NOMO-1 treated with DMSO at 0.1 percent for 48 hours (cell line): Measurements from ENCODE around the gene WASF3.
A peak's percentile ranks its signal among the peaks of the same experiment; 100 is the strongest.

Source experiments
- DNase-seq: peaks from one replicate; lab custom pipeline; 2025; ENCODE audit not compliant: unreplicated experiment; lab: John Stamatoyannopoulos, UW

WASF3 gene, protein sequence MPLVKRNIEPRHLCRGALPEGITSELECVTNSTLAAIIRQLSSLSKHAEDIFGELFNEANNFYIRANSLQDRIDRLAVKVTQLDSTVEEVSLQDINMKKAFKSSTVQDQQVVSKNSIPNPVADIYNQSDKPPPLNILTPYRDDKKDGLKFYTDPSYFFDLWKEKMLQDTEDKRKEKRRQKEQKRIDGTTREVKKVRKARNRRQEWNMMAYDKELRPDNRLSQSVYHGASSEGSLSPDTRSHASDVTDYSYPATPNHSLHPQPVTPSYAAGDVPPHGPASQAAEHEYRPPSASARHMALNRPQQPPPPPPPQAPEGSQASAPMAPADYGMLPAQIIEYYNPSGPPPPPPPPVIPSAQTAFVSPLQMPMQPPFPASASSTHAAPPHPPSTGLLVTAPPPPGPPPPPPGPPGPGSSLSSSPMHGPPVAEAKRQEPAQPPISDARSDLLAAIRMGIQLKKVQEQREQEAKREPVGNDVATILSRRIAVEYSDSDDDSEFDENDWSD

DNA sequence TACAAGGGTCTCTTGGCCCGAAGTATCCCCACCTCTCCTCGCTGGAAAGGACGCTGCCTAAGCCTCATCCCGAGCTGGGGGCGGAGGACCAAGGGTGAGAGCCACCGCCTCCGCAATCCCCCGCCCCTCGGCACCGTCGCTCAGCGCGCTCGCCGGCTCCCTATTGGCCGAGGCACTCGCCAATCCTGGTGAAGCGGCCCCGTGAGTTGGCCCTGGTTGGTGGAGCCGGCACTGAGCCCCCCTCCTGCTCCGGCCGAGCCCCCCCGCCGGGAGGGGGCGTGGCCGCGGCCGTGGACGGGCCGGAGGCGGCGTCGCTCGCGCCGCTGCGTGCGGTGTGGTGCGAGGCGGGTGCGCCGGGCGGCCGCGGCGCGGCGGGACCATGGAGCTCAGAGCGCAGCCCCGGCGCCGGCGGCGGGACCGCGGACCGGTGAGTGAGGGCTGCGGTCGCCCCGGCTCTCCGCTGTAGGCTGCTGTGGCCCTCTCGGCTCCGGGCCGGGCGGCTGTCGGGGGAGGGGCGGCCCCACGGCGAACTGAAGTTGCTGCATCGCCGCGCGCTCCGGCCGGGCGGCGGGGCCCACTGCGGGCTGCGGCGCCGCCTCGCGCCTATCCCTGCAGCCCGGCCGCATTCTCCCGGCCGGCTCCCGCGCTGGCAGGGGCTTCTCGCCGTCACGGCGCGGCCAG is at the start of gene WASF3:
Gene WASF3, plus strand, starts transcription at position 291 of the 681 bp plus-strand sequence. CDS start 84,588 bp downstream, outside the sequence.
- peak; percentile 78 for DNase-seq

DNA sequence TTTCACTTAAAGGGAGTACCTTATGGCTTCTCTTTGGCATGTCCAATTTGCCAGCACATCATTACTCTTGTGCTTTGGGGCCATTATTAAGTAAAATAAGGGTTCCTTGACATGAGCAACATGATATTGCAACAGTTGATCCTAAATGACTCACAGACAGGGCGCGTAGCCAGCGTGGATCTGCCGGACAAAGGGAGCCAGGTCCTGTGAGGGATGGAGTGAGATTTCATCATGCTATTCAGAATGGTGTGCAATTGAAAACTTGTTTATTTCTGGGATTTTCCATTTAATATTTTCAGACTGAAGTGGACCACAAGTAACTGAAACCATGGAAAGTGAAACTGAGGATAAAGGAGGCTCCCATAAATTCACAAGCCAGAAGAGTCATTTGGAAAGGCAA is 48.6 kb upstream of the WASF3 start:
- DNase-seq = no peak

DNA sequence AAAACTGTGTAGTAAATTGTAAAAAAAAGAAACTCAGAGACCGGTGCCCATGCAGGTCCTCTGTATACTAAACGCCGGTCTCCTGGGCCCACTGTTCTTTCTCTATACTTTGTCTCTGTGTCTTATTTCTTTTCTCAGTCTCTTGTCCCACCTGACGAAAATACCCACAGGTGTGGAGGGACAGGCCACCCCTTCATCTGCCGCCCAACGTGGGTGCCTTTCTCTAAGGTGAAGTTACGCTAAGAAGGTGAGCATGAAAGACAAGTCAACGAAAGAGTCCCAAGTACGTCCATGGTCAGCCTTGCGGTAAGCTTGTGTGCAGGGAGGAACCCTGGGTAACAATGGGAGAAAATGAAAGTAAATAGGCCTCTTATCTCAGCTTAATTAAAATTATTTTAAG is 48.0 kb upstream of the WASF3 start:
- no peak for DNase-seq

DNA sequence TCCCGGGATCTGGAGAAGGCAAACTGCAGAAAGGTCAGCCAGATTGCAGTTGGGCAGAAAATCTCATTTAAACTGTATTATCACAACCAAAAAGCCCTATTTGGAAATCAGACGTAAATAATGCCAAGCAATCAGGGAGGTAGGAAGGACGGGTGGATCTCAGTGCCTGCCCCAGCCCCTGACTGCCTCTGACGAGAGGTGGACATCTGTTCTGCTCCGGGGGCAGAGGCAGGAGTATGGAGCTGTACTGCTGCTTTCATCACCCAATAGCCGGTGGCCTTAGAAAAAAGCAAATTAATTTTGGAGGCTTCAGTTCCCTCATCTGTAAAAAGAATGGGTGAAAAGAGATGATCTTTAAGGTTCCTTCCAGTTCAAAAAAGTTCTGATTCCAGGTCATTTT is 43.6 kb upstream of the WASF3 start:
- DNase-seq = no peak

DNA sequence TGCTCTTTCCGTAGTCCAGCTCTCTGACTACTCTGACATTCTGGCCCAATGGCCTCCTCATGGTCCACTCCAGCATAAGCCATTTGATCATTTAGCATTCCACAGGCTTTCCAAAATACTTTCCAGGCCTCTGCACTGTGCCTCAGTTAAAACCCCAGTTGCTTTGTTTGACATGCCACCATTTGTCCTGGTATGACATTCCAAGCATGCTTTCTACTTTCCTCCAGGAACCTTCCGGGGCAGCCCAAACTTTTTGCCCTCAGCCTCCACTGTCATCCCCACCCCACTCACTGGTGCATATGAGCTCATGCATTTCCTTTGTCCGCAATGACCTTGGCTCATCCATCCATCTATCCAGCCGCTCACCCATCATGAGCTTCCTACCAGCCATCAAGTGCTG is 41.8 kb upstream of the WASF3 start:
- no peak for DNase-seq

DNA sequence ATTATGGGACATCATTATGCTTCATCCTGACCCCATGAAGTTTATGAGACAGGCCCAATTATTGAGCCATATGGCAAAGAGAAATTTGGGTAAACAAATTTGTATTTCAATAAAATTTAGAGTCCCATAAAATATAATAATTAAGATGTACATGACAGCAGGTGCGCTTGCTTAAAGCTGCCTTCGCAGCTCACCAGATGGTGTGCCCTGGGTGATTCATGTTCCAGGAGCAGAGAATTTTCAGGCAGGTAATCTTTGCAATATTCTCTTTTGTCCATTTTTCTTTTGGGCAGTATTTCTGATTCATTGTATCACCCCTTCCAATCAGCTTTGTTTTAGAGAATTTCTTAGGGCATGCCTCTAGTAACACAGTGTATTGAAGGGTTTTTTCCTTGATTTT is 39.5 kb upstream of the WASF3 start:
- no peak for DNase-seq

DNA sequence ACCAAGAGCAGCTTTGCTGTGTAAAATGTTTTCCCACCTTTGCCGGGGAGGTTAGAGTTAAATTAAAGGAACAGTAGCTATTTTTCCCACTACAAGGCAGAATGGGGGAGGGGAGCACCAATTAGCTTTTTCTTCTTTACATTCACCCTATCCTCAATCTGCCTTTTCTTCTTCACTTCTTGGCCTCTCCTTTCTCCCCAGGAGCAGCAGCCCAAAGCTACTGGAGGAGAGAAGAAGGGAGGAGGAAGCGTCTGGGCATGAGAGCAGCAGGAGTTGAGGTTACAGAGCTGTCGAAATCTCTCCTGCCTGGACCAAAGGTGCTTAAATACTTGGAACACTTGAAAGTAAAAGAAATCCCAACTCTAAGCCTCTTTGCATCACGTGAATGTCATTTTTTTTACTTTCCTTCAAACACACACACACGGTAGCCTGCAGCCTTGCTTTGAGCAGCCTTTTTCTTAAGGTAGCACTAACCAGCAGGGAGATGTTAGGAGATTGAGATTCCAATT is 39.0 kb upstream of the WASF3 start:
- DNase-seq = no peak

DNA sequence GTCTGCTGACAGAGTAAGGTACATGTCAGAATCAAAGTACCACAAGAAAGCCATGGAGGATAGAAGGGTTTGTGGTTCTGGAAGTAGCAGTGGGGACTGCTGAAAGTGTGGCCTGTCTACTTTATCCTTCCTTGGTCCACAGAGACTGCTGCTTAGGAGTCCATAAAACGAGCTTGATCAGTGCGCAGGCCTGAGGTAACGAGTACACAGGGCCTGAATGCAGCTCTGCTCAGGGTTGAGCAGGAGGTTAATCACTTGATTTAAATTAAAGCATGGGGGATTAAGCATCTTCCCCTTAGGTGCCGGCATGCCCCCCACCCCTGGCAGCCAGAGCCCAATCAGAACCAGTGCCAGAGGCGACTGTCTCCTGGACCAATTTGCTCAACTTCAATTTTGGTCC is 34.9 kb upstream of the WASF3 start:
- DNase-seq = no peak

DNA sequence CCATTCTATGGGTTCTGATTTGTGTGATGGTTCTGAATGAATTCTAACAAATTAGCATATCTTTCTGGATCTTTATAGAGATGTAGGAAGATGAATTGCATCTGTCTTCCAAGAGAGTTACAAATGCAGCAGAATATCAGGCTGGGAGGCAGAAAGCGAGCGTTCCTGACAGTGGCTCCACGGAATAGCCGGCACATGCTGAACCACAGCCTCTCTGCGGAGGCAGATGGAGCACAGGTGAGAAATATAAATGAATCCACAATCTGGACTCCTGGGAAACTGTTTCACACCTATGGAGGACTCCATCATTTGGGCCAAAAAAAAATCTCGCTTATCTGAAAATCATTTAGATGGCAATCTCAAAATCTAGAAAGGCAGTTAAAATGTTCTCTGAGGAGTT is 34.5 kb upstream of the WASF3 start:
- DNase-seq = no peak

DNA sequence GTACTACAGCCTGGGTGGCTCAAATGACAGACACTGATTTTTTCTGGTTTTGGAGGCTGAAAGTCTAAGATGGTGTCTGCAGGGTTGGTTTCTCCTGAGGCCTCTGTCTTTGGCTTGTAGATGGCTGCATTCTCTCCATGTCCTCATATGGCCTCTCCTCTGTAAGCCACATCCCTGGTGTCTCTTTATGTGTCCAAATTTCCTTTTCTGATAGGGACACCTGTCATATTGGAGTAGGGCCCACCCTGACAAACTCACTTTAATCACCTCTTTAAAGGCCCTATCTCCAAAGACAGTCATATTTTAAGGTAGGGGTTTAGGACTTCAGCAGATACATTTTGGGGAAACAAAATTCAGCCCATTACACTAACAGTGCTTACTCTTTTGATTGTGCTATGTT is 32.0 kb upstream of the WASF3 start:
- no peak for DNase-seq

DNA sequence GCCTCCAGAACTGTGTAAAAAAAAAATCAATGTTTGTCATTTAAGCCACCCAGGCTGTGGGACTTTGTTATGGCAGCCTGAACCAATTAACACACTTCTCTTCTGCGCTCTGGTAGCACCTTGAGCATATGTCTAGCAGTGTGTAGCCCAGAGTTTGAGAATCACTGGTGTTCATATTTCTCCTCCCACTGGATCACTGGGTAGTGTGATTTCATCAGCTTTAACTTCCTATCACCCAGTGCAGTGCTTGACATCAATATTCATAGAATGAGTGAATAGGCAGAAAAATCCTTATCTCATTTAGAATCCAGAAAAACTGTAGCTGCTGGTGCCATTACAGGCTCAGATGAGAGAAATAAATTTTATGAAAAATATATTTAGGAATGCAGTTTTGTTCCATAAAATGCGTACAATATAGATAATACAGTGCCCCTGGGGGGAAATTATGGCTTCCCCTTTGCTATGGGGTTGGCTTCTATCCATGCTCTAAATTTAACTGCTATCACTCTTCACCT is 30.7 kb upstream of the WASF3 start:
- DNase-seq = no peak

DNA sequence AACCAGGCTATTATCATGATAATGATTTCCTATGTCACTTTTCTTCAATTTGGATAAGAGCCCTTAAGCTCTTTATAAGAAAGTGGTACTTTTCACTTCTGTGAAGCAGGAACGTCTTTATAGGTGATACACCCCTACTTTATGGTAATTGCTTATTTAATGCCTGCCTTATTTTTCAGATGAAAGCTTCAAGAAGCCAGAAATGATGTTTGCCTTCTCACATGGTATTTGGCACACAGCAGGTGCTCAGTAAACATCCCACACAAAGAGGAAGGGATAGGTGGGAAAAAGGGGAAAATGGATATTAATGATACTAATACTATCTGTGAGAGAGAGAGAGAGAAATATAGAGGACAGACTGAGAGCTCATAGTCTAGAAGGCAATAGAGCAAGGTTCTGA is 29.0 kb upstream of the WASF3 start:
- no peak for DNase-seq

DNA sequence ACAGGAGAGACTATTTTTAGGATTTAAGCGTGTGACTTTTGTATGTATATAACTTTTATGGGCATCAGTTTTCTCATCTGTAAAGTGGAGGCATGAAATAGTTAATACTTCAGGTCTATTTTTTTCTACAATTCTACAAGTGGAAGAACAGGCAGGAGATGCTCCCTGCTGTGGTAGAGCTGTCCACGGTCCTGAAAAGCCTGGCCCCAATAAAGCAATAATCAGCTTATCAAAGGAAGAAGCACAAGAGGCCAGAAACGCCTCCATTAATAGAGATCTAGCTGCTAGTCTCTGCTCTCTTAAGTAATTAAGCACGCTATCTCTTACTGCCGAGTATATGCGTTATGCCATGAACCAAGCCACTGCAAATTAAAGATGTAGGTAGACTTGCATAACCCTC is 28.0 kb upstream of the WASF3 start:
- peak; percentile 26 for DNase-seq

DNA sequence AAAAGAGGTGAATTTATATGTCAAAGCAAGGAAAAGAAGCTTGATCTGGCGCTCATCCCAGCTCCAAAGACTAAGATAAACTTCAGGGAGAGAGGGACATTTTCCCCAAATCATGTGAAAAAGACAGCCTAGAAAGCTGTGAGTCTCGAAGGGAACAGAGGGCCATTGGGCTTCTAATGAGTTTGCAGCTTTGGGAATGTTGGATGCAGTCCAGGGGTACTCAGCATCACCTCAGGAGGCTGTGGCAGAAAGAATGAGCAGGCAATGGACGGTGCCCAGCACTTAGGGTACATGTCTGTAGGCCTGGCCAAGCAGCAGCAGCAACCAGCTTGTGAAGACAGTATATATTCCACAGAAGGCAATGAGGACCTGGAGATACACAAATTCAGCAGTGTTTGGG is 25.7 kb upstream of the WASF3 start:
- DNase-seq = no peak

DNA sequence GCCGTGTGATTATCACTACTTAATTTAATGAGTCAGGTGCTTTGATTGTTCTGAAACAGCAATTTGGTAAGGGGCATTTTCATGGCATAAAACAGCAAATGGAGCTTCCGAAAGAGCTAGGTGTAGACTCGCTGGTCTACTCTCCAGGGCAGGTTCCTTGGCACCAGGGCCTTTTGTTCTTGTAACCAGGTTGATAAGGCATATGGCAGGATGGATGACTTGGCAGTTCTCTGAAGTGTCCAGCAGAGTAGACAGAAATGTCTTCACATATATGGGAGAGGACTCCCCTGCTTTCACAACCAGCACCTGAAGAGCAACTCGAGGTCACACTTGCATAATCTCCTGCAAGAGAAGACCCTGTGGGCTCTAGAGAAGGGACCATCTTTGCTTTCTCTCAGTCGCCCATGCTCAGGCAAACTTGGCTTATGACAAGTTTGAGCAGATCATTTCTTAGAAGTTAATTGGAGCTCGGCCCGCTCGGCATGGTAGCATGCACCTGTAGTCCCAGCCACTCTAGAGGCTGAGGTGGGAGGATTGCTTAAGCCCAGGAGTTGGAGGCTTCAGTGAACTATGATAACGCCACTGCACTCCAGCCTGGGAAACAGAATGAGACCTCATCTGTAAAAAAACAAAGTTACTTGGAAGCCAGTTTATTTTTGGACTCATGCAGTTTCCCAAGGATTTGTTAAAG is 23.3 kb upstream of the WASF3 start:
- DNase-seq = no peak

DNA sequence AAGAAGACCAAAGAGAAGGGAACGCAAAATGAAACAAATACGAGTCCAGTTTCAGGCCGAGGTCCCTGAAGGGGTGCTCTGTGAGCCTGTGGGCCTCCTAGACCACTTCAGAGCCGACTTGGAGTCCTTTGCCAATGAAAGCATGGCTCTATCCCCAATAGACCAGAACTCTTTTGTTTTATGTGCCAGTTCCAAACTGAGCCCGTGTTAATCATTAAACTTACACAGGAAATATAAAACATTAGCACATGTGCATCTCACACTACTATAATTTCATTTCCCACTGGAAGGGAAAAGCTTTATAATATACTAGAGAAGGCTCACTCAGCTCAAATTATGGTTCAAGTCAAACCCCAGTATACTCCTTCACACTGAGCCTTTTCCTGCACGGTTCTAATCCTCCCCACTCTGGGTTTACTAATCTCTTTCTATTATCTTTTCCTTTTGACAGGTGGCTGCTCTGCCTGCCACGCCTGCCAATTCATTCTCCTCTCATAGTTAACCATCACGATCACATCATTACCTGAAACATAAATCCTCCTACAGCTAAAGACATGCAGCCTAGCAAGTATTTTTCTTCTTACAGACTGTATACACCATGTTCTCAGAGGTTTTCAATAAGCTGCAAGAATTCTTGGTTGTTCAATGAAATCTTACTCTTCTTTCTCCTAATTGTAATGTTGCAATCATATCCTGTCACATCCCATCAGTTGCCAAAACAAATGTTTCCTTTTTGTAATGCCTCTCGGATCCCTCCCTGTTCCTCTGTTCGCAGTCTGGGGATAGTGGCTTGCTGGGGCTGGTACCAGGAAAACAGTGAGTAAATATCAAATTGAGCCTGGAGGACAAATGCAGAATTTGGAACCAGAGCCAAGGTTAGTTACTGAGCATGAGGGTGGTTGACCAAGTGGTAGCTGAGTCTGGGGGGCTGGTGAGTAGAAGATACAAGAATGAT is 18.8 kb upstream of the WASF3 start:
- no peak for DNase-seq

DNA sequence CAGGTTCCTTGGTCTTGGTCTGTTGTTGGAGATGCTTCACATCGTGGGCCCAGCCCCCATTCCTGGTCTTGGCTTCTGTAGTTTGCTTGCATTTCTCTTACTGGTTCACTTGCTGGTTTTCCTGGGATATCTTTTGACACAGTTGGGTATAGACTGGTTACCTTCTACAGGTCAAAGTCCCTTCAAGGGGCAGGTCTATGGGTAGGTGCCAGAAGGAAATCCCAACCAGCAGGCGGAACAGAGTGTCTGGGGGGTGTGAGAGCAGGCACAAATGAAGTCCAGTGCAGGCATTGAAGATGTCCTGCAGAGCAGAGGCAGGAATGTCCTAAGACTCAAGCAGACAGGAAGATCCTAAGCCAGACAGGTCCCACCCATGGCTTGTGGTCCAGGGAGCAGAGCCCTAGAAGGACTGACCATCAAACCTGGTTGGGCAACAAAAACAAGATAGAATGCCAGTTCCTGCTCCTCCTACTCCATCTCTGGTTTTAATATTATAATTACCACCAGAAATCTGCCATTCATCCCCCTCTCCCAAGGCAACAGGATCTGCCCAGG is 17.7 kb upstream of the WASF3 start:
- DNase-seq = no peak

DNA sequence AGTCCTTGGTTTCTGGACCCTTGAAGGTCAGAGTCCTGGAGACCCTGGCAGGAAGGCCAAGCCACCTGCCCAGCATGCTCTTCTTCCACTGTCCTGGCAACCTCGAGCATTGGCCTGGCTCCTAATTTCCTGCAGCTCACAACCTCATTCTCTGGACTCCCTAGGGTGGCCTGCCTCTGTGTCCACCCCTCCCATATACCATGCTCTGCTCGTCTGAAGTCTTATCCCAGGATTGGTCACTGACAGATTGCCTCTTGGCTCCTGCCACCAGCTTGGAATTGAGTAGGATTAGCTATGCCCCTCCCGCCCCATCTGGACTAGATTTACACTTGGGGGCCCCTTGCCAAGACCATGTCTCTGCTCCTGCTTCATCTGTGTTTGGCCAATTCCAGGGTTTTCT is 17.1 kb upstream of the WASF3 start:
- no peak for DNase-seq

DNA sequence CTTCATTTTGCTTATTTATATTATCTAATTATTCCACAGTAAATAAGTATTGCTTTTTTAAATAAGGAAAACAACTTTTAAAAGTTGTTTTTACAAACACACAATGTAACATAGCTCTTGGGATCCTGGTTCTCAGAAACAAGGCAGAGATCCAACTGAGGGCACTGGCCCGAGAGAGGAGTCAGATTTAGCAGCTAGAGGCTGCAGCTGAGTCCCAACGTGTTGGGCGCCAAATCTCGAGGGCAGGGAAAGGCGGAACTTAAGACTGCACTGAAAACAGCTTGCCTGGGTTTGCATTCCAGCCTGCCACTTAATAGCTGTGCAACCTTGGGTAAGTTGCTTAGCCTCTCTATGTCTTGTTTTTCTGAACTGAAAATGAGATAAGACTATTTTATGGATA is 16.4 kb upstream of the WASF3 start:
- no peak for DNase-seq
